Measurements from ENCODE around the gene PCCA. TPM values are rescaled to one million over a fixed set of nuclear protein-coding genes. Genes with fewer than 3 reads are reported as not detected.

The PCCA gene
- total and polyA plus RNA-seq, 7 donors: 18.0 to 45.6 (median 42.8) TPM

DNA sequence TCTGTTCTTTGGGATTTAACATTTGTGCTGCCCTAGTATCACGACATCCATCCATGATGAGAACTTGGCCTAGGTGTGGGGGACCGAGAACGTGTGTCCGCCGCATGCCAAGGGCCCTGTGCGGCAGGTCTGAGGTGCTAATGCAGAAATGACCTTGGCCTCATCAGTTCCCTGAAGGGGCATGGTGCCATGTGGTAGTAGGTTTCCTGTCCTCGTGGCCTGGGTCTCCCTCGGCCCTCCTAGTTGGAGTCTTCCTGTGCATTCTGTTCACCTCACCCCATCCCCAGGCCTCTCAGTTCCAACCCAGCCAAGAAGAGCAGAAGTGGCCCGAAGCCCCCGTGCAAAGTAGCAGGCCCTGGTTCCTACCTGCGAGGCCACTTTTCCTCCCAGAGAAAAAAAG lies 439.9 kb downstream of the PCCA start:
- Histone ChIP-seq H3K36me3 (peaks cover 0 to 32% (median 2%) of the 10 kb centered on the region in 4 donors), H3K4me1 (peaks cover 0 to 4% (median 0%) of the 10 kb centered on the region in 4 donors), H3K4me3 (no peak overlapping the region), H3K9me3 (no peaks in the 10 kb centered on the region), H3K27me3 (no peaks in the 10 kb centered on the region), H3K27ac (no peak overlapping the region)
- 94 to 97% methylated on average over 11 of the region's 11 CpGs for WGBS, 2 donors
- TF ChIP-seq POLR2A (IDR thresholded peaks at IDR 0.05) (no peak), POLR2AphosphoS5 (IDR thresholded peaks at IDR 0.05) (no peak), EP300 (IDR thresholded peaks at IDR 0.05) (no peak)
- TF ChIP-seq, protein P1, sequence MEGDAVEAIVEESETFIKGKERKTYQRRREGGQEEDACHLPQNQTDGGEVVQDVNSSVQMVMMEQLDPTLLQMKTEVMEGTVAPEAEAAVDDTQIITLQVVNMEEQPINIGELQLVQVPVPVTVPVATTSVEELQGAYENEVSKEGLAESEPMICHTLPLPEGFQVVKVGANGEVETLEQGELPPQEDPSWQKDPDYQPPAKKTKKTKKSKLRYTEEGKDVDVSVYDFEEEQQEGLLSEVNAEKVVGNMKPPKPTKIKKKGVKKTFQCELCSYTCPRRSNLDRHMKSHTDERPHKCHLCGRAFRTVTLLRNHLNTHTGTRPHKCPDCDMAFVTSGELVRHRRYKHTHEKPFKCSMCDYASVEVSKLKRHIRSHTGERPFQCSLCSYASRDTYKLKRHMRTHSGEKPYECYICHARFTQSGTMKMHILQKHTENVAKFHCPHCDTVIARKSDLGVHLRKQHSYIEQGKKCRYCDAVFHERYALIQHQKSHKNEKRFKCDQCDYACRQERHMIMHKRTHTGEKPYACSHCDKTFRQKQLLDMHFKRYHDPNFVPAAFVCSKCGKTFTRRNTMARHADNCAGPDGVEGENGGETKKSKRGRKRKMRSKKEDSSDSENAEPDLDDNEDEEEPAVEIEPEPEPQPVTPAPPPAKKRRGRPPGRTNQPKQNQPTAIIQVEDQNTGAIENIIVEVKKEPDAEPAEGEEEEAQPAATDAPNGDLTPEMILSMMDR (IDR thresholded peaks at IDR 0.05): no peak
- DNase-seq: no peak
- intact Hi-C loops (cut with DNase I): no loop called here

DNA sequence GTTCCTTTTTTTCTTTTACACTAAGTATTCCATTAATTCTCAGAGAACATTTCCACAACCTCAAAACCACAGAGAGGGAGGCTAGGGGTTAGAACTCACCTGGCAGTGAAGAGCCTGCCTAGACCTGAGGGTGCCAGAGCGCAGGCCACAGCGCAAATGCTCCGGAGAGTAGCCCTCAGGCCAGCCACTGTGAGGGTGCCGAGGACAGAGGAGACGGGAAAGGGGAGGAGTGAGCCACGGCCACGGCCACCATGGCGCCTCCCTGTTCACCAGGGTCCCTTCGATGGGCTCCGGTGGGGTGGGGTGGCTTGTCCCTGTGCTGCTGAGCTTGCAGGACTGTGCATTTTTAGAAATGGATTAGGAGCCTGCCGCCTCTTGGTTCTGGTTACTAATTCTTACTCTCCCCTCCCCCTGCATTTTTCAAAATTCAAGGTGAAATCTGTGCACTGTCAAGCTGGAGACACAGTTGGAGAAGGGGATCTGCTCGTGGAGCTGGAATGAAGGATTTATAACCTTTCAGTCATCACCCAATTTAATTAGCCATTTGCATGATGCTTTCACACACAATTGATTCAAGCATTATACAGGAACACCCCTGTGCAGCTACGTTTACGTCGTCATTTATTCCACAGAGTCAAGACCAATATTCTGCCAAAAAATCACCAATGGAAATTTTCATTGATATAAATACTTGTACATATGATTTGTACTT lies 440.9 kb downstream of the PCCA start:
- peak; percentile 50 for DNase-seq
- Histone ChIP-seq H3K27ac (no peak overlapping the region), H3K27me3 (no peaks in the 10 kb centered on the region), H3K9me3 (no peaks in the 10 kb centered on the region), H3K36me3 (peaks cover 0 to 32% (median 2%) of the 10 kb centered on the region in 4 donors), H3K4me1 (peaks cover 0 to 4% (median 0%) of the 10 kb centered on the region in 4 donors), H3K4me3 (no peak overlapping the region)
- TF ChIP-seq, protein P1 (IDR thresholded peaks at IDR 0.05): no peak
- TF ChIP-seq POLR2A (IDR thresholded peaks at IDR 0.05) (no peak), POLR2AphosphoS5 (IDR thresholded peaks at IDR 0.05) (no peak), EP300 (IDR thresholded peaks at IDR 0.05) (no peak)
- intact Hi-C loops (cut with DNase I): no loop called here
- WGBS, 2 donors: 95% methylated on average over 15 of the region's 15 CpGs

DNA sequence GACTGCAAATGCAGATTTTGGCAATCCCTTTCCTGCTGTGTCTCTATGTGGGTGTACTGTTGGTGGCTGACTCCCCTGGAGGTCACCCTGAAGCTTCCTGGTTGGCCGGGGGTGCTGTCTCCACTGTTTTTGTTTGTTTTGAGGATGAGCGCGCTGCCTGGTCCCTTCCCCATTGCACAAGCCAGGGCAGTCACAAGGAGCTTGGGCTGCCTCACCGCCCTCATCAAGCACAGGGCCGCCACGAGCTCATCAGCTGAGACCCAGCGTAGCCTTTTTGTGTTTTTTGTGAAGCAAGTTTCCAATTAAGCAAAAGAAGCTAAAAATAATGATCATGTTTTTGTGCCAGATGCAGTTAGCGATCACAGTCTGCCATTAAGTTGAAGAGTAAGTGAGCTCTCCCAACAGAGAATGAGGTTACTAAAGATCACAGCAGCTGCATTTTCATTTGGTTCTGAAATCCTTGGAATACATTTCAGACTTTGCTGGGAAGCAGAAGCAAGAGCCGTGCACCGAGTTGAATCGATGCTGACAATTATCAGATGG lies 441.8 kb downstream of the PCCA start:
- no peak overlapping the region for H3K4me3 ChIP-seq
- TF ChIP-seq EP300 (IDR thresholded peaks at IDR 0.05) (no peak), POLR2AphosphoS5 (IDR thresholded peaks at IDR 0.05) (no peak), POLR2A (IDR thresholded peaks at IDR 0.05) (no peak)
- TF ChIP-seq, protein P1 (IDR thresholded peaks at IDR 0.05): no peak
- peaks cover 0 to 32% (median 2%) of the 10 kb centered on the region in 4 donors for H3K36me3 ChIP-seq
- intact Hi-C loops (cut with DNase I): no loop called here
- WGBS, 2 donors: 84 to 85% methylated on average over 11 of the region's 11 CpGs
- no peaks in the 10 kb centered on the region for H3K27me3 ChIP-seq
- no peaks in the 10 kb centered on the region for H3K9me3 ChIP-seq
- peaks cover 0 to 4% (median 0%) of the 10 kb centered on the region in 4 donors for H3K4me1 ChIP-seq
- no peak overlapping the region for H3K27ac ChIP-seq
- peak; percentile 67 for DNase-seq

DNA sequence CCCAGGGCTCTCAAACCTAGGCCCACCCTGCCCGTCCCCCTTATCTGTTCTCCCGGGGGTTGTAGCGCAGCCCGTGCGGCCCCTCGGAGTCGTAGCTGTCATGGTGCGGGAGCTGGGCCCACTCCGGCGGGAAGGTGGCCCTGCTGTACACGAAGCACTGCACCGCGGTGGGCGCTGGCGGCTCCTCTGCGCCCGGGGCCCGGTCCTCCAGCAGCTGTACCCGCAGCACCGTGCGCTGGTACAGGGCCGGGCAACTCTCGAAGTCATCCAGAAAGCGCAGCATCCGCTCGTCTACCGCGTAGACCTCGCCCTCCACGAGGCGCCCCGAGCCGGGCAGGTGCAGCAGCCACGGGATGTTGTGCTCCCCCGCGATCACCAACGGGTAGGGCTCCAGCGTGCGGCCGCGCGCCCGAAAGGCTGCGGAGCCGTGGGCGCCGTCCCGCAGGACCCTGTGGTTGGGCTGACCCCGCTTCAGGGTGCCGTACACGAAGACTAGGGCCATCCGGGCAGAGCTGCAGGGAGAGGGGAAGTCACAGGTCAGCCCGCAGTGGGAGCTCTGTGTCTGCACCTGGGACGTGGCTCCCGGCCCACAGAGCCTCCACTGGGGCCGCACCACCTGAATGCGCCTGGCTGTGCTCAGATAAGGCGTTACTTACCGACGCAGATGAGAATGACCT lies 443.3 kb downstream of the PCCA start:
- DNase-seq: peak; percentile 52
- Histone ChIP-seq H3K4me3 (no peak overlapping the region), H3K36me3 (peaks cover 0 to 32% (median 2%) of the 10 kb centered on the region in 4 donors), H3K9me3 (no peaks in the 10 kb centered on the region), H3K27ac (no peak overlapping the region), H3K27me3 (no peaks in the 10 kb centered on the region), H3K4me1 (no peaks in the 10 kb centered on the region)
- WGBS, 2 donors: 96 to 97% methylated on average over 60 of the region's 60 CpGs
- TF ChIP-seq POLR2AphosphoS5 (IDR thresholded peaks at IDR 0.05) (no peak), EP300 (IDR thresholded peaks at IDR 0.05) (no peak), POLR2A (IDR thresholded peaks at IDR 0.05) (no peak)
- TF ChIP-seq, protein P1 (IDR thresholded peaks at IDR 0.05): no peak
- intact Hi-C loops (cut with DNase I): no loop called here
